Activated naive CD4-positive, alpha-beta T cell treated with anti-CD3 and anti-CD28 coated beads, Interleukin-2, amount 10 ng/mL, durations not matched to agents 5 hours and 36 hours (primary cell): Measurements from ENCODE around the gene ETNK2. TPM values are rescaled to one million over a fixed set of nuclear protein-coding genes. Genes with fewer than 3 reads are reported as not detected.

Source experiments
- total RNA-seq, 2 experiments: library from RNA; stranded (reverse); gene quantifications; one replicate each; pipeline ENCODE4 v1.2.3, GENCODE V29; 2021

Gene ETNK2
- under 1 TPM in 1 of 2 experiments, not detected in 1; 0.23 TPM for total RNA-seq

GRCh38 chr1:204151552-204152309 lies at the start of gene ETNK2:
Gene ETNK2, minus strand, starts transcription at chr1:204152044. Its CDS starts 192 bp downstream, at chr1:204151852.

GRCh38 chr1:204196068-204196795 lies 44.4 kb upstream of the ETNK2 start, which contains the start of gene KISS1:
Gene KISS1, minus strand, starts transcription at chr1:204196491. Its CDS starts 3,615 bp downstream, at chr1:204192876.

GRCh38 chr1:204166219-204166618 lies 14.4 kb upstream of the ETNK2 start, which contains the start of gene REN:
Gene REN, minus strand, starts transcription at chr1:204166337. Its CDS starts 44 bp downstream, at chr1:204166293.

Other genes starting within 250 kb of the ETNK2 start
- gene SOX13, start 78.9 kb downstream of the ETNK2 start, total RNA-seq: under 1 TPM; 0.48 to 0.50 TPM
- not detected for gene REN, start 14.3 kb upstream of the ETNK2 start, total RNA-seq
- not detected for gene KISS1, start 44.4 kb upstream of the ETNK2 start, total RNA-seq
- gene GOLT1A, start 61.9 kb upstream of the ETNK2 start, total RNA-seq: not detected
- under 1 TPM in 1 of 2 experiments, not detected in 1; 0.03 TPM for gene PLEKHA6, start 207.9 kb upstream of the ETNK2 start, total RNA-seq